Measurements from ENCODE around the gene FUT7. TPM values are rescaled to one million over a fixed set of nuclear protein-coding genes. Genes with fewer than 3 reads are reported as not detected.

Gene FUT7
- total RNA-seq, 1 donor from 2014 or later = 0.13 TPM

GRCh38 chr9:137026828-137027227 is 5.1 kb downstream of the FUT7 start:
- DNase-seq (ENCODE audit: extremely low spot score, unreplicated experiment) = no peak
- Mint-ChIP-seq H3K9me3 (ENCODE audit: unreplicated experiment) (no peaks in the 10 kb centered on the region), H3K4me1 (ENCODE audit: unreplicated experiment) (peaks cover 12% of the 10 kb centered on the region), H3K27me3 (ENCODE audit: unreplicated experiment) (no peaks in the 10 kb centered on the region), H3K4me3 (ENCODE audit: unreplicated experiment) (peak overlapping the region; percentile 77), H3K36me3 (ENCODE audit: unreplicated experiment) (no peaks in the 10 kb centered on the region), H3K27ac (ENCODE audit: unreplicated experiment) (no peak overlapping the region)
- no peak for TF ChIP-seq CTCF (IDR thresholded peaks at IDR 0.05)

GRCh38 chr9:137026384-137026783 is 5.5 kb downstream of the FUT7 start:
- Mint-ChIP-seq H3K27me3 (ENCODE audit: unreplicated experiment) (no peaks in the 10 kb centered on the region), H3K4me1 (ENCODE audit: unreplicated experiment) (peaks cover 12% of the 10 kb centered on the region), H3K9me3 (ENCODE audit: unreplicated experiment) (no peaks in the 10 kb centered on the region), H3K36me3 (ENCODE audit: unreplicated experiment) (no peaks in the 10 kb centered on the region), H3K27ac (ENCODE audit: unreplicated experiment) (no peak overlapping the region), H3K4me3 (ENCODE audit: unreplicated experiment) (peak overlapping the region; percentile 35)
- TF ChIP-seq CTCF (IDR thresholded peaks at IDR 0.05) = no peak
- DNase-seq (ENCODE audit: extremely low spot score, unreplicated experiment) = no peak

GRCh38 chr9:137025517-137025966 is 6.3 kb downstream of the FUT7 start:
- TF ChIP-seq CTCF (IDR thresholded peaks at IDR 0.05) = no peak
- H3K27me3 Mint-ChIP-seq (ENCODE audit: unreplicated experiment) = no peaks in the 10 kb centered on the region
- no peak for DNase-seq (ENCODE audit: extremely low spot score, unreplicated experiment)
- peaks cover 12% of the 10 kb centered on the region for H3K4me1 Mint-ChIP-seq (ENCODE audit: unreplicated experiment)
- H3K9me3 Mint-ChIP-seq (ENCODE audit: unreplicated experiment) = no peaks in the 10 kb centered on the region
- no peak overlapping the region for H3K27ac Mint-ChIP-seq (ENCODE audit: unreplicated experiment)
- no peak overlapping the region for H3K4me3 Mint-ChIP-seq (ENCODE audit: unreplicated experiment)
- H3K36me3 Mint-ChIP-seq (ENCODE audit: unreplicated experiment) = no peaks in the 10 kb centered on the region

- TF ChIP-seq CTCF (IDR thresholded peaks at IDR 0.05) = no peak
- DNase-seq (ENCODE audit: extremely low spot score, unreplicated experiment) = no peak
- Mint-ChIP-seq H3K9me3 (ENCODE audit: unreplicated experiment) (no peaks in the 10 kb centered on the region), H3K4me1 (ENCODE audit: unreplicated experiment) (peaks cover 8% of the 10 kb centered on the region), H3K4me3 (ENCODE audit: unreplicated experiment) (no peak overlapping the region), H3K36me3 (ENCODE audit: unreplicated experiment) (peaks cover 2% of the 10 kb centered on the region), H3K27me3 (ENCODE audit: unreplicated experiment) (no peaks in the 10 kb centered on the region), H3K27ac (ENCODE audit: unreplicated experiment) (no peak overlapping the region)
Measured at GRCh38 chr9:137023583-137023991, 8.3 kb downstream of the FUT7 start.

- Mint-ChIP-seq H3K9me3 (ENCODE audit: unreplicated experiment) (no peaks in the 10 kb centered on the region), H3K27ac (ENCODE audit: unreplicated experiment) (no peak overlapping the region), H3K27me3 (ENCODE audit: unreplicated experiment) (no peaks in the 10 kb centered on the region), H3K4me3 (ENCODE audit: unreplicated experiment) (no peak overlapping the region), H3K36me3 (ENCODE audit: unreplicated experiment) (peaks cover 2% of the 10 kb centered on the region), H3K4me1 (ENCODE audit: unreplicated experiment) (peaks cover 8% of the 10 kb centered on the region)
- TF ChIP-seq CTCF (IDR thresholded peaks at IDR 0.05) = no peak
- no peak for DNase-seq (ENCODE audit: extremely low spot score, unreplicated experiment)
Measured at GRCh38 chr9:137023157-137023556, 8.7 kb downstream of the FUT7 start.
